ENCODE results near the gene AK5.

Gene AK5

DNA sequence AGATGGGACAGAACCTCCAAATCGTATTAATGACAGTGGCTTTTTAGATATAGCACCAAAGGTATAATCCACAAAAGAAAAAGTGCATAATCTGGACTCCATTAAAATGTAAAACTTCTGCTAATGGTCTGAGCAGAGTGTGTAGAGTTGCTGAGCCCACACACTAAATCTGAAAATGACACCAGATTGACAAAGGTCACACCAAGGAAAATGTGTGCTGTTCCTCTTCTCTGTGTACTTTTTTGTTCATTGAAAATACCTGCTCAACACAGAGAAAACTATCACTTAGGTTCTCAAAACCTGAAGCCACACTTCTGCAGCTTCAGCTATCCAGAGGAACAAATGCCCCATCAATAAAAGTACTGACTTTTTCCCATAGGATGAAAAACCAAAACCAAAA lies 146.2 kb downstream of the AK5 start:
- no peak overlapping the region for H3K4me2 ChIP-seq (ENCODE audit: low read depth, low read length, poor library complexity, severe bottlenecking)
- H3K27ac ChIP-seq (ENCODE audit: low read depth, low read length), result no peak overlapping the region
- H3K36me3 ChIP-seq (ENCODE audit: low read length), result no peaks in the 10 kb centered on the region
- no peak for TF ChIP-seq CTCF (IDR thresholded peaks at IDR 0.05; ENCODE audit: insufficient read depth, low read length, poor library complexity, severe bottlenecking)
- no peak for TF ChIP-seq EZH2phosphoT487 (conservative IDR thresholded peaks at IDR 0.05; ENCODE audit: low read length)
- H3F3A ChIP-seq (ENCODE audit: insufficient read depth), result no peaks in the 10 kb centered on the region
- no peaks in the 10 kb centered on the region for H3K9me2 ChIP-seq (replicated peaks; ENCODE audit: insufficient read depth, low read length)
- H2AFZ ChIP-seq (ENCODE audit: low read depth, low read length, severe bottlenecking), result no peak overlapping the region
- H3K9me3 ChIP-seq (ENCODE audit: insufficient read depth, low read length), result peaks cover 4% of the 10 kb centered on the region; the same call in 1 of the 2 replicates
- H3K4me3 ChIP-seq (ENCODE audit: insufficient read depth, low read length, poor library complexity, severe bottlenecking), result no peak overlapping the region
- H3K27me3 ChIP-seq (ENCODE audit: low read length), result no peaks in the 10 kb centered on the region
- H3K79me2 ChIP-seq (ENCODE audit: insufficient read depth, low read length), result no peaks in the 10 kb centered on the region
- no peak overlapping the region for H3K9ac ChIP-seq (ENCODE audit: low read length)
- no peaks in the 10 kb centered on the region for H4K20me1 ChIP-seq (ENCODE audit: low read depth, low read length)

- no peaks in the 10 kb centered on the region for H3K9me2 ChIP-seq (replicated peaks; ENCODE audit: insufficient read depth, low read length)
- H4K20me1 ChIP-seq (ENCODE audit: low read depth, low read length), result no peaks in the 10 kb centered on the region
- no peak overlapping the region for H3K27ac ChIP-seq (ENCODE audit: low read depth, low read length)
- peaks cover 4% of the 10 kb centered on the region; the same call in 1 of the 2 replicates for H3K9me3 ChIP-seq (ENCODE audit: insufficient read depth, low read length)
- no peak overlapping the region for H2AFZ ChIP-seq (ENCODE audit: low read depth, low read length, severe bottlenecking)
- no peaks in the 10 kb centered on the region for H3K36me3 ChIP-seq (ENCODE audit: low read length)
- no peaks in the 10 kb centered on the region for H3K27me3 ChIP-seq (ENCODE audit: low read length)
- no peak overlapping the region for H3K4me3 ChIP-seq (ENCODE audit: insufficient read depth, low read length, poor library complexity, severe bottlenecking)
- no peaks in the 10 kb centered on the region for H3F3A ChIP-seq (ENCODE audit: insufficient read depth)
- no peaks in the 10 kb centered on the region for H3K79me2 ChIP-seq (ENCODE audit: insufficient read depth, low read length)
- H3K4me2 ChIP-seq (ENCODE audit: low read depth, low read length, poor library complexity, severe bottlenecking), result no peak overlapping the region
- TF ChIP-seq EZH2phosphoT487 (conservative IDR thresholded peaks at IDR 0.05; ENCODE audit: low read length), result no peak
- no peak overlapping the region for H3K9ac ChIP-seq (ENCODE audit: low read length)
These were observed 149.3 kb downstream of the AK5 start for GRCh38 chr1:77430966-77431690.

GRCh38 chr1:77433934-77434333 lies 152.1 kb downstream of the AK5 start:
- no peak overlapping the region for H3K4me3 ChIP-seq (ENCODE audit: insufficient read depth, low read length, poor library complexity, severe bottlenecking)
- no peaks in the 10 kb centered on the region for H3K9me2 ChIP-seq (replicated peaks; ENCODE audit: insufficient read depth, low read length)
- no peaks in the 10 kb centered on the region for H3K79me2 ChIP-seq (ENCODE audit: insufficient read depth, low read length)
- H3K36me3 ChIP-seq (ENCODE audit: low read length), result no peaks in the 10 kb centered on the region
- H3K9me3 ChIP-seq (ENCODE audit: insufficient read depth, low read length), result no peaks in the 10 kb centered on the region
- H3K27ac ChIP-seq (ENCODE audit: low read depth, low read length), result no peak overlapping the region
- no peaks in the 10 kb centered on the region for H3K27me3 ChIP-seq (ENCODE audit: low read length)
- H3K9ac ChIP-seq (ENCODE audit: low read length), result no peak overlapping the region
- no peak overlapping the region for H3K4me2 ChIP-seq (ENCODE audit: low read depth, low read length, poor library complexity, severe bottlenecking)
- TF ChIP-seq CTCF (IDR thresholded peaks at IDR 0.05; ENCODE audit: insufficient read depth, low read length, poor library complexity, severe bottlenecking) (no peak), EZH2phosphoT487 (conservative IDR thresholded peaks at IDR 0.05; ENCODE audit: low read length) (no peak)
- H2AFZ ChIP-seq (ENCODE audit: low read depth, low read length, severe bottlenecking), result no peak overlapping the region
- H3F3A ChIP-seq (ENCODE audit: insufficient read depth), result no peaks in the 10 kb centered on the region
- no peaks in the 10 kb centered on the region for H4K20me1 ChIP-seq (ENCODE audit: low read depth, low read length)

DNA sequence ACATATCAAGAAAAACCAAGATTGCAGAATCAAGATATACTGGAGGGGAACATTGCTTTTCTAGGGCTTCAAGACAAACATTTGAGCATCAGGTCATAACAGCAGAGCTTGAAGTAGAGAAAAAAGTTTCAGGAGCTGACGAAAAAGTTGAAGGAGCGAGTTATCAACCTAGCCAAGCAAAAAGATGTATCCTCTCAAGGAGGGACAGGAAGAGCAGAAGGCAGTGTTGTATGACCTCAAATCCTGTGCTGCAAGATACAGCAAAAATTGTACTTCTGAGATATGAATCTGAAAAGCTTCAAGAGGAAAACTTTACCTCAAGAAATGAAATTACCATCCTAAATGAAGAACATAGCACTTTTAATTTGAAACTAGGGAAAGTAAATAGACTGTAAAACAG lies 153.1 kb downstream of the AK5 start:
- no peaks in the 10 kb centered on the region for H3F3A ChIP-seq (ENCODE audit: insufficient read depth)
- H3K36me3 ChIP-seq (ENCODE audit: low read length), result no peaks in the 10 kb centered on the region
- H2AFZ ChIP-seq (ENCODE audit: low read depth, low read length, severe bottlenecking), result no peak overlapping the region
- no peaks in the 10 kb centered on the region for H3K27me3 ChIP-seq (ENCODE audit: low read length)
- H3K9ac ChIP-seq (ENCODE audit: low read length), result no peak overlapping the region
- no peak overlapping the region for H3K4me2 ChIP-seq (ENCODE audit: low read depth, low read length, poor library complexity, severe bottlenecking)
- no peak overlapping the region for H3K27ac ChIP-seq (ENCODE audit: low read depth, low read length)
- no peak for TF ChIP-seq CTCF (IDR thresholded peaks at IDR 0.05; ENCODE audit: insufficient read depth, low read length, poor library complexity, severe bottlenecking)
- no peaks in the 10 kb centered on the region for H3K9me2 ChIP-seq (replicated peaks; ENCODE audit: insufficient read depth, low read length)
- no peak overlapping the region for H3K4me3 ChIP-seq (ENCODE audit: insufficient read depth, low read length, poor library complexity, severe bottlenecking)
- no peaks in the 10 kb centered on the region for H3K9me3 ChIP-seq (ENCODE audit: insufficient read depth, low read length)
- H3K79me2 ChIP-seq (ENCODE audit: insufficient read depth, low read length), result no peaks in the 10 kb centered on the region
- H4K20me1 ChIP-seq (ENCODE audit: low read depth, low read length), result no peaks in the 10 kb centered on the region
